Pancreas (tissue), 10 donors: Measurements from ENCODE around the gene WDR20. TPM values are rescaled to one million over a fixed set of nuclear protein-coding genes. Genes with fewer than 3 reads are reported as not detected.
"Not testable (repeated sequence)": the region's sequence is repeated elsewhere in the genome, so short reads cannot be mapped to it uniquely, and the experiment has no call there.

Experiments
- ATAC-seq, 4 donors: fragments of 200-7000 bp; cut with Tn5 transposase; one replicate each; pipeline versions ENCODE4 v1.8.0 to v1.9.1; 2020; ENCODE audit warnings: mild to moderate bottlenecking in 4 of 4, moderate library complexity in 4 of 4
- DNase-seq, 6 donors: peaks; one replicate each; pipeline ENCODE4 v3.0.0-alpha.2; 2020
- FAIRE-seq: peaks from 2 replicates; lab custom pipeline; 2012; peaks lifted over from hg19 to GRCh38; lab: Jason Lieb, UNC
- H3K27ac ChIP-seq, 4 donors: fragments of 200-600 bp; sonication (generic); 1 replicate in 3 of 4; 2 replicates in 1 of 4; pipeline versions ENCODE4 v1.5.0 to v1.8.0; 2020
- H3K27me3 ChIP-seq, 4 donors: fragments of 200-600 bp; one replicate each; pipeline ENCODE4 v1.8.0; 2021
- H3K36me3 ChIP-seq, 3 donors: fragments of 200-600 bp; sonication (generic) in 1 of 3; one replicate each; pipeline versions ENCODE4 v1.5.0 to v1.8.0; 2020 to 2021
- H3K4me1 ChIP-seq, 3 donors: fragments of 200-600 bp; one replicate each; pipeline ENCODE4 v1.8.0; 2021
- H3K4me3 ChIP-seq, 4 donors: fragments of 200-600 bp; sonication (generic) in 2 of 4; one replicate each; pipeline versions ENCODE4 v1.5.0 to v1.8.0; 2020 to 2021
- H3K9me3 ChIP-seq, 4 donors: fragments of 200-600 bp; one replicate each; pipeline ENCODE4 v1.8.0; 2021
- WGBS, 2 donors: extraction: QIAGEN DNeasy Blood & Tissue Kit; methylation state at CpG; one replicate each; pipeline ENCODE4 v1.1.7; 2013; 5-methylcytosine and 5-hydroxymethylcytosine counted together
- intact Hi-C, 3 donors: fragments of 100-400 bp; cut with DNase I; formaldehyde crosslinking; loops; one replicate each; pipeline versions ENCODE4 v1.11.1 to v1.14.2; 2022
- polyA plus RNA-seq, 2 donors: library from polyadenylated mRNA; stranded (reverse); fragments of 200-250 nt; gene quantifications; one replicate each; pipeline ENCODE4 v1.2.3, GENCODE V29; 2013
- total RNA-seq, 6 donors: library from RNA; stranded (reverse); fragmentation: NEBNext Ultra II Directional in 4 of 6; extraction: Animal tissue kit (Norgen Biotek cat#: 25700) in 4 of 6; gene quantifications; one replicate each; pipeline versions ENCODE4 v1.2.1 to v1.2.4, GENCODE V29; 2021 to 2023
- TF ChIP-seq, protein P1 (sequence below), 4 donors: fragments of 200-600 bp; sonication (generic) in 3 of 4; IDR thresholded peaks; one replicate each; pipeline versions ENCODE4 v1.5.0 to v1.8.0; 2021; ENCODE audit warnings: antibody characterized with exemption in 4 of 4
- donor health status: healthy with polysubstance abuse.
- donor health status: DM: no; HTN: no; CAD: no; lungs with moderate emphysema.
- donor health status: DM: no; HTN: no; CAD: no.
- donor health status: control.
- donor health status: control.
- donor health status: Bipolar disorder and iron deficiency.
- donor health status: DM: yes; HTN: yes; CAD: no.
- donor health status: DM: no; HTN: no; CAD: no.
- donor health status: DM: no; HTN: no; CAD: no.
- donor health status: DM: yes; HTN: yes; CAD: no.

The WDR20 gene
- total and polyA plus RNA-seq, 8 donors: 7.4 to 19.5 (median 14.0) TPM

DNA sequence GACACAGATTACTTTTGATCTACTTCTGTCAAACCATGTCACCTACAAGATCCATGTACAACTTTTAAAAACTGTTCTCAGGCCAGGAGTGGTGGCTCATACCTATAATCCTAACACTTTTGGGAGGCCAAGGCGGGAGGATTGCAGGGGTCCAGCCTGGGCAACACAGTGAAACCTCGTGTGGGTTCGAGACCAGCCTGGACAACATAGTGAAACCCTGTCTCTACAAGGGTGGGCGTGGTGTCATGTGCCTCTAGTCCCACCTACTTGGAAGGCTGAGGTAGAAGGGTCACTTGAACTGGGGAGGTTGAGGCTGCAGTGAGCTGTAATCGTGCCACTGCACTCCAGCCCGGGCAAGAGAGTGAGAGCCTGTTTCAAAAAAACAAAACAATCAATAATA is 5.7 kb downstream of the WDR20 start:
- no peaks in the 10 kb centered on the region for H3K9me3 ChIP-seq
- H3K27ac ChIP-seq: no peak overlapping the region
- FAIRE-seq (no peak), DNase-seq (no peak), ATAC-seq (no peak)
- intact Hi-C loops: no loop called here
- H3K27me3 ChIP-seq: no peaks in the 10 kb centered on the region
- TF ChIP-seq, protein P1, sequence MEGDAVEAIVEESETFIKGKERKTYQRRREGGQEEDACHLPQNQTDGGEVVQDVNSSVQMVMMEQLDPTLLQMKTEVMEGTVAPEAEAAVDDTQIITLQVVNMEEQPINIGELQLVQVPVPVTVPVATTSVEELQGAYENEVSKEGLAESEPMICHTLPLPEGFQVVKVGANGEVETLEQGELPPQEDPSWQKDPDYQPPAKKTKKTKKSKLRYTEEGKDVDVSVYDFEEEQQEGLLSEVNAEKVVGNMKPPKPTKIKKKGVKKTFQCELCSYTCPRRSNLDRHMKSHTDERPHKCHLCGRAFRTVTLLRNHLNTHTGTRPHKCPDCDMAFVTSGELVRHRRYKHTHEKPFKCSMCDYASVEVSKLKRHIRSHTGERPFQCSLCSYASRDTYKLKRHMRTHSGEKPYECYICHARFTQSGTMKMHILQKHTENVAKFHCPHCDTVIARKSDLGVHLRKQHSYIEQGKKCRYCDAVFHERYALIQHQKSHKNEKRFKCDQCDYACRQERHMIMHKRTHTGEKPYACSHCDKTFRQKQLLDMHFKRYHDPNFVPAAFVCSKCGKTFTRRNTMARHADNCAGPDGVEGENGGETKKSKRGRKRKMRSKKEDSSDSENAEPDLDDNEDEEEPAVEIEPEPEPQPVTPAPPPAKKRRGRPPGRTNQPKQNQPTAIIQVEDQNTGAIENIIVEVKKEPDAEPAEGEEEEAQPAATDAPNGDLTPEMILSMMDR (IDR thresholded peaks at IDR 0.05): no peak
- no peaks in the 10 kb centered on the region for H3K36me3 ChIP-seq
- peaks cover 0 to 19% (median 4%) of the 10 kb centered on the region in 3 donors for H3K4me1 ChIP-seq
- no peak overlapping the region for H3K4me3 ChIP-seq
- WGBS, 2 donors: 87 to 89% methylated on average over 6 of the region's 6 CpGs

DNA sequence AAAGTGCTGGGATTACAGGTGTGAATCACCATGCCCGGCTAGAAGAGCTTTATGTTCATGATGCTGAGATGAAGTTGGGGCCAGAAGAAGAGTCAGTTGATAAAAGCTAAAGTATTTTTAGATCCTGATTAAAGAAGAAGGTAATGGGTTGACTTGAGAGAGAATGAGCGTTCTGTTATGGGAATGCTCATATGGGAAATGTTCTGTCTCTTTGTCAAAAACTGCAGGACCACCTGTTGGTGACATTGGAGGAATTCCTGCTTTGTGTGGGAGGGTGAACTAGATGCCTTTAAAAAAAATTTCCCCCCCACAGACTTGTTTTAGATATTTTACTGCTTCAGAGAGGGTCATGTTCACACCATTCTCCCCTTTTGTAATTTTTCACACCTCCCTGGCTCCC is 6.7 kb downstream of the WDR20 start:
- H3K4me1 ChIP-seq: peaks cover 4 to 14% (median 7%) of the 10 kb centered on the region in 3 donors
- H3K27me3 ChIP-seq: no peaks in the 10 kb centered on the region
- no peak for FAIRE-seq

DNA sequence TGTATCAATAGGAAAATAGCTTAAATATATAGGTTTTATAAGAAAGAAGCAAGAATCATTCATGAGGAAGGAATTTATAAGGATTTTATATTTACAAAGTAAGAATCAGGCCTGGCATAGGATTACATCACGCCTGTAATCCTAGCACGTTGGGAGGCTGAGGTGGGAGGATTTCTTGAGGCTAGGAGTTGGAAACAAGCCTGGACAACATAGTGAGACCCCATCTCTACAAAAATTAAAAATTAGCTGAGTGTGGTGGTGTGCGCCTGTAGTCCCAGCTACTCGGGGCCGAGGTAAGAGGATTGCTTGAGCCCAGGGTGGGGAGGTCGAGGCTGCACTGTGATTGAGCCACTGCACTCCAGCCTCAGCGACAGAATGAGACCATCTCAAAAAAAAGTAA is 10.4 kb downstream of the WDR20 start:
- no peak for FAIRE-seq

More for the DNA sequence above, 6.7 kb downstream of the WDR20 start:
- Histone ChIP-seq H3K4me3 (no peak overlapping the region), H3K9me3 (no peaks in the 10 kb centered on the region), H3K27ac (no peak overlapping the region), H3K36me3 (no peaks in the 10 kb centered on the region)
- TF ChIP-seq, protein P1 (IDR thresholded peaks at IDR 0.05): no peak
- ATAC-seq (no peak), DNase-seq (no peak)
- WGBS, 2 donors: 82 to 83% methylated on average over 2 of the region's 2 CpGs
- intact Hi-C loops: no loop called here

DNA sequence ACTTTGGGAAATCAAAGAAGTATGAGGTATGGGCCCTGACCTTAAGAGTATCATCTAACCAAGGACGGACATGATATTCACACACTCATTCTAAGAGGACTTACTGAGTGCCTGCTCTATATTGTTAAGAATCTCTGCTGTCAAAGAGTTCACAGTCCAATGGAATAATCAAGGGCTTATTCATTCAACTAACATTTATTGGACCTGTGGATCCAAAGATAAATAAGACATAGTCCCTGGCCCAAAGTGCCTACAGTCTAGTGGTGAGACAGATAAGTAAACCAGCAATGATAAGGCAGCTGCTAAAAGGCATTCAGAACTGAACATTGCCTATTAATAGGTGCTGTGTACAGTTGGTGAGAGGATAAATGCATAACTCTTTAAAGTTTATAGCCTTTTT is 11.0 kb downstream of the WDR20 start:
- DNase-seq: no peak
- whole genome bisulfite sequencing, 2 donors: 51 to 56% methylated on average over 1 of the region's 1 CpG
- no peak overlapping the region for H3K4me3 ChIP-seq
- no peaks in the 10 kb centered on the region for H3K9me3 ChIP-seq
- FAIRE-seq: no peak
- H3K27me3 ChIP-seq: no peaks in the 10 kb centered on the region
- TF ChIP-seq, protein P1 (IDR thresholded peaks at IDR 0.05): no peak
- H3K4me1 ChIP-seq: peaks cover 6 to 24% (median 23%) of the 10 kb centered on the region in 3 donors
- intact Hi-C loops: no loop called here
- ATAC-seq: peak in 3 of 4 donors; percentile 42 to 57 (median 43)
- H3K27ac ChIP-seq: no peak overlapping the region
- H3K36me3 ChIP-seq: no peaks in the 10 kb centered on the region

More for the DNA sequence above, 10.4 kb downstream of the WDR20 start:
- no peak overlapping the region for H3K27ac ChIP-seq
- ATAC-seq (no peak), DNase-seq (no peak)
- H3K4me1 ChIP-seq: peaks cover 6 to 17% (median 17%) of the 10 kb centered on the region in 3 donors
- TF ChIP-seq, protein P1 (IDR thresholded peaks at IDR 0.05): no peak
- WGBS, 2 donors: 94 to 97% methylated on average over 7 of the region's 7 CpGs
- intact Hi-C loops: no loop called here
- H3K4me3 ChIP-seq: no peak overlapping the region
- H3K36me3 ChIP-seq: no peaks in the 10 kb centered on the region
- no peaks in the 10 kb centered on the region for H3K9me3 ChIP-seq
- no peaks in the 10 kb centered on the region for H3K27me3 ChIP-seq

DNA sequence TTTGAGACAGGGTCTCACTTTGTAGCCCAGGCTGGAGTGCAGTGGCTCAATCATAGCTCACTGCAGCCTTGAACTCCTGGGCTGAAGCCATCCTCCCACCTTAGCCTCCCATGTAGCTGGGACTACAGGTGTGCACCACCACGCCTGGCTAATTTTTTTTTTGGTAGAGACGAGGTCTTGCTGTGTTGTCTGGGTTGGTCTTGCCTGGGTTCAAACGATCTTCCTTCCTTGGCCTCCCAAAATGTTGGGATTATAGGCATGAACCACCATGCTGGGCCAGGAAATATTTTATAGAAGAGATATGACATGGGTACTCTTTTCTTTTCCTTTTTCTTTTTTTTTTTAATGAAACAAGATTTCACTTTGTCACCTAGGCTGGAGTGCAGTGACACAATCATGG is 11.7 kb downstream of the WDR20 start:
- FAIRE-seq, DNase-seq, ATAC-seq, H3K27me3 ChIP-seq, intact Hi-C loops, H3K36me3 ChIP-seq, H3K9me3 ChIP-seq, H3K4me3 ChIP-seq, H3K27ac ChIP-seq: not testable (repeated sequence)
- peaks cover 6 to 25% (median 24%) of the 10 kb centered on the region in 3 donors for H3K4me1 ChIP-seq
- 93 to 98% methylated on average over 3 of the region's 3 CpGs for WGBS, 2 donors
